GM10847 (cell line): ENCODE data around the gene FYB1.

ENCODE experiments used
- POLR2A ChIP-seq: IDR thresholded peaks from 2 replicates; pipeline ENCODE4 v1.6.1; 2011; ENCODE audit not compliant: insufficient read length; ENCODE audit errors: extremely low read depth

The FYB1 gene

DNA sequence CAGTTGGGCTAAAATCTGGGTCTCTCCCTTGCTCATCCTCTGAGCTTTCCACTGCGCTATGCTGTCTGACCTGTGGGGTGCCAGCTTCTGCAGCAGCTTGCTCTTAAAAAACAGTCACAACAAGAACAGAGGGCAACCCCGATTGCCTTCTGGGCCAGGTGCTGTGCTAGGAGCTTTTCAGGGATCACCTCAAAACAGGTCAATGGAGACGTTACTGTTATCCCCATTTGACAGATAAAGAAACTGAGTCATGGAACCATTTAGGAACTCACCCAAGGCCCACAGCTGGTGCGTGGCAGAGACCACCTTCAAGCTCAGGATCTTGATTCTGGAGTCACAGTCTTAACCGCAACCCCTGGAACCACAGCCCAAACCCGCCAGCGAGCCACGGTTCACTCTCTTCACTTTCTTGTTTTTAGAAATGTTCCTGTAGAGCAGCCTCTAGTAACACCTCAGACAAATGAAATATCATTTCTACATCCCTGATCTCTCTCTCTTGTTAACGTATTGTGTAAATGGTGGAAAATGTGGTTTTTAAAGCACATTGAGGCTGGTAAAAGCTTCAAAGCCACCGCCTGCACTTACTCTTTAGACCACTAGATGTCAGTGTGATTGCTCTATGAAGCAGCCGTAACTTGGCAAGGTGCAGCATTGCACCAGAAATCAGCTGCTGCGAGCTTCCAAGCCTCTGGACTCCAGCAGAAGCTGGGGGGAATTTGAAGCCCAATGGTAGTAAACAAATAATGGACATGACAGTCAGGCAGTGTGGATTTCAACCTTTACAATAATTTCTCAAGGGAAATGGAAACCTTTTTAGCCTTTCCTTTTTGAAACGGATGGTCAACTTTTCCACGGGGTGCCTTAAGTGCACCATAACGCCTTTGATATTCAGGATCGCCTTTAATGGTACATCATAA lies 1.7 kb downstream of the FYB1 start:
- TF ChIP-seq POLR2A: no peak

DNA sequence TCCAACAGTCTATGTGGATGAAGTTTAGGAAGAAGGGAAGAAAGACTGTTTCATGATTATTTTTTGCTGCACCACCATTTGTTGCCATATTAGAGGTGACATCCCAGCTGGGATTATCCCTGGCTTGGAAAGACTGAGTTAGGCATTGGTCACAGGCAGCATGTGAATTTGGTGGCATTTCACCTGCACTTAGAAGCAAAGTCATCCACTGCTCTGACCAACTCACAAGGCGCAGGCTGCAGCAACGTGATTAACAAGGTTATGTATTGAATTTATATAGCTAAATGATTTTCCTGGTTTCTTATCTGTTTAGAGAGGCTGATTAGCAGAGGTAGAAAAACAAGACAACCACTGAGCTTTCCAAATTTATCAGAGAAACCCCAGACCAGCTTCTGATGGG lies 2.7 kb downstream of the FYB1 start:
- no peak for TF ChIP-seq POLR2A

DNA sequence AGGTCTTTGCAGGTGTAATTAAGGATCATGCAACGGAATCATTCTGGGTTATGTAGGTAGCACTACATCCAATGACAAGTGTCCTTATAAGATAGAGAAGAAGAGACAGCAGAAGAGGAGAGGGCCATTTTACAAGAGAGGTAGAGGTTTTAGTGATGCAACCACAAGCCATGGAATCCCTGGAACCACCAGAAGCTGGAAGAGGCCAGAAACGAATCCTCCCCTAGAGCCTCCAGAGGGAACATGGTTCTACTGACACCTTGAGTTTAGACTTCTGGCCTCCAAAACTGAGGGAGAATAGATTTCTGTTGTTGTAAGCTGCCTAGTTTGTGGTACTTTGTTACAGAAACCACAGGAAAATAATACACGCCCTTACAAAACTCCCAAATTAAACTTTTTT lies 3.5 kb downstream of the FYB1 start:
- TF ChIP-seq POLR2A: no peak

DNA sequence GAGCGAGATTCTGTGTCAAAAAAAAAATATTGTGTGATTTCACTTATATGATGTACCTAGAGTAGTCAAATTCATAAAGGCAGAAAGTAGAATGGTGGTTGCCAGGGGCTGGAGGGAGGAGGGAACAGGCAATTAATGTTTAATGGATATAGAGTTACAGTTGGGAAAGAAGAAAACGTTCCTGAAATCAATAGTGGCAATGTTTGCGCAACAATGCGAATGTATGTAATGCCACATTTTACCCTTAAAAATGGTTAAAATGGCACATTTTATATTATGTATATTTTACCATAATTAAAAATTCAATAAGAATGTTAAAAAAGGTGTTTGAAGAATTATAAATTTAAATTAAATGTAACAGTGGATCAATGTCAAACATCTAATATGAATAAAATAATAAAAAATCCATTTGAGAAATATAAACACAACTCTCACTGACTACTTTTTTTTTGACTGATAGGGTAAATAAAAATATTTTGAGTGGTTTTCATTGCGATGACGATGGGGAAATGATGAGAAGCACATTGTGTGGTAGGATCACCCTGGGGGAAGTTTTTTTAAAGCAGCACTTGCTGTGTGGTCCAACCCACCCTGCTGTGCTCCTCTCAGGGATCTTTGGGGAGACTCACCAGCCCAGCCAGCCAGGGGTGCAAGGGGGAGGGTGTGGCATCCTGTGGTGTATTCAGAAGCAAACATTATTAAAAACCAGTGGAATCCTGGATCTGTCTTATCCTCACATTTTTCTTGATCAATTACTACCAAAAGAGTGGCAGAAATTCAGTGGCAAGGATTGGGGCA lies 4.3 kb downstream of the FYB1 start:
- TF ChIP-seq POLR2A: no peak

DNA sequence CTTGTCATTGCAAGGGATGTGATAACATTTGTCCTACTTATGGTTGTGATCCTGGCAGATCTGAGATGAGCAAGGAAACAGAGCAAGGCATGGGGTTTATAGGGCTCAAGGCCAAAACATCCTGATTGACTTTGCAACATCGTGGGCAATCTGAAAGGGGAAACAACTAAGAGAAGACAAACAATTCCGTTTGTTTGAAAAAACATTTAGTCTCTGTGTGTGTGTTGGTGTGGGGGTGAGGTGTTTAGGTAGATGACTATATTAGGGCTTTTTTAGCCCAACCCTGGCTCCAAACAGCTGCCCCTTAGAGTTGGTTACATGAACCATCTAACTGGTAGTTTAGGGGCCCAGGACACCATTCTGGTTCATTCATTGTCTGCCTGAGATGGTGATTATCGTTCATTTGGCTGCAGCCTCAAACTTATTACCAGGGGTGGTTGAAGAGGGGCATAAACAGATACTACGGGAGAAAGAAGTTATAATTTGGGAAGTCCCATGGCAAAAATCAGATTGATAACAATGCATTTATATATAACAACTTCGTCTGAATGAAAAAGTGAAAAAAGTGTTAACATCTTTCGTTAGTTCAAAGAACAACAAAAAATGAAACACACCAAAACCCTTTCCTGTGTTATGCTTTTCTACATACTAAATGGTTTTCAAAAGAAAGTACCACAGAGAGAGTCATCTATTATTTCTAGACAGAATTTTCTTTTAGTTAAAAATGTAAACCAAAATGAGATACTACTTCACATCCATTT lies 5.7 kb downstream of the FYB1 start:
- no peak for TF ChIP-seq POLR2A

DNA sequence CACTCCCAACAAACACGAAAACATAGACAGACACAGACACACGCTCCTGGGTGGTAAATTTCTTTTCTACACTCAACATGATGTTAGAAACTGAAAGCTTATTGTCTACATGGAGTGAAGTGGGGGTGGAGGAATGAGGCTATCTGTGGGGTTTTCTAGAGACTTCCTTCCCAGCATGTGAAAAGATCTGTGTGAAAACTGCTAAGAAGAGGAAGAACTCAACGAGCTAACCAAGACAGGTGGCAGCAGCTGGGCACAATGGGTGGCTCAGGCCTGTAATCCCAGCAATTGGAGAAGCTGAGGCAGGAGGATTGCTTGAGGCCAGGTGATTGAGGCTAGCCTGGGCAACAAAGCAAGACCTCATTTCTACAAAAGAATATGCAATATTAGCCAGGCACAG lies 7.6 kb downstream of the FYB1 start:
- no peak for TF ChIP-seq POLR2A

DNA sequence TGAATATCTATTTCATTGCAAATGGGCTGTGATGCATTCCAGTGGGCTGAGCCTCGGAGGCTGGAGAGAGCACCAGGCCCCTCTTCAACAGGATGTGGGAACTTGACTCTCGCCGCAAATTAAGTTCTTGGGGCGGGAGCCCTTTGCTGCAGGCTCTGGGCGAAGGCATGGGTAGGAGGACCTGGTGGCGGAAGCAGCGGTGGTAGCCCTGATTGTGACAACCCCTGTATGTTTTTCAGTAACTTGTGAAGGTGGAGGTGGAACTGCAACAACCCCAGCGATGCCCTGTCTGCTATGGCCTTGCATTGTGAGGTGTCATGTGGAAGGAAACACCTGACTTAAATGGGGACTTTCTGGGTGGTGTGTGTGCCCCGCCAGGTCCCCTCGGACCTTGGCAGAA lies 9.4 kb downstream of the FYB1 start:
- TF ChIP-seq POLR2A: no peak

DNA sequence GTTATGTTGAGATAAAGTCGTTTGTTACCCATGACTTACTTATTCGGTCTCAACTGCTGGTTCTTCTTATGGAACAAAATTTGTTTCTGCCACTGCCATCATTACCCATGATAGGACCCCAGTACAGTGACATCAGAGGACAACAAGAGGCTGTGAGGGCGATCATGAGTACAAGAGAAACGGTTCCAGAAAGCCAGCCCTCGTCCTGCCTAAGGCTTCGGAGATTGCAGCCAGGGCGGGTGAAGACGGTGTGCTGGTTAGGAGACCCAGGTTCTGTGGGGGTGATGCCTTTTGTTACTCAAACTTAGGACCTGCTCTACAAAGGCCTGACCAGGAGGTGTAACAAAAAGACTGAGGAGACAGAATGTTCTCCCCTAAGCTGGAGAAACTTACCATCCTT lies 10.9 kb downstream of the FYB1 start:
- TF ChIP-seq POLR2A: no peak

DNA sequence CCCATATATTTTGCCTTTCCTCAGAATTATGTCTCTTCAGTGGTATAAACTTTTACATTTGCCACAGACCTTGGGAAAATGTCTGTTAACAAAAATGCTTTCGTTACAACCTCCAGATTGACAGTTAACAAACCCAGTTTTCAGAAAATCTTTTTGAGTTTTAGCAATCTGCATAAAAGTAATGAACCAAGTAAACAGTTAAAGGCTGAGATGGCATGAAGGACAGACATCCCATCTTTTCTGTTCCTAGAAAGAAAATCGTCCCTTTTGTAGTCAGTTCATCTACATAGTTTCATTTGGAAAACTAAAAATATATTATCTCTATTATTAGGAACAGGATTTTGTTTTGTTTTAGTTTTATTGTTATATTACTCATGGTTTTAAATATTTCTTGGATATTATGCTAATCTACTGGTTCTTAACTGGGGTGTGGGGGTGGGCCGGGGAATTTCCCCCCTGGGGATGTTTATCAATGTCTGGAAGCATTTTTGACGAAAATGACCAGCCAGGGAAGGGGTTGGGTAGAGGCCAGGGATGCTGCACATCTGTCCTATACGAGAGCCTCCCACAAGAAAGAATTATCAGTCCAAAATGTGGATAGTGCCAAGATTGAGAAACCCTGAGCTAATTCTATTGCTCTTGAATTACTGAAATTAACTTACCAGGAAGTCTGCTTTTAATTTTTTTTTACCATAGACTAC lies 11.9 kb downstream of the FYB1 start:
- TF ChIP-seq POLR2A: no peak

DNA sequence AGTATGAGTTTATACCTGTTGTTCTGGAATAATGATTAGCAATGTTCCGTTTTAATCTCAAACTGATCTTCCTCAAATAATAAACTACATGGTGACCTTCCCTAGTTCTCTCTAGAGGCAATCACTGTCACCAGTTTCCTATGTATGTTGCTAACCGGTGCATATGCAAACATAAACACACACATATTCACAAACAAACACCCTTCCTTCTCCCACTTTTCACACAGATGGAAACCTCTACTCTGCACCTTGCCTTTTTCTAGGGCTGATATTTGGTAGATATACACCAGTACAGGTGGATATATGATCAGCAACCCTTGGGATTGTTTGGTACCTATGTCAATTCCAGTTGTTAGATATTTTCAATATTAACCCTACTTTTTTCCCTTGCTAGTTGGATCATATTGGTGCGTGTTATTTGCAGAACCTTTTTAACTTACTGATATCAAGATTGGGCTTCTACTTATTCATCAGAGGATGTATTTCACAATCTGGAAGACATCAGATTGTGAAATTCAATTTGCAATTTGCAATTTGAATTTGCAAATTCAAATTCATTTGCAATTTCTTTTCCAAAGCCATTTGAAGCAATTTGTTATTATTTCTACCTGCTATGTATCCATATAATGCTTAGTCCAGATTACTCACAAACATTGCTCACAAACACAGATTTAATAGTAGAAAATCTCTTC lies 12.6 kb downstream of the FYB1 start:
- no peak for TF ChIP-seq POLR2A

DNA sequence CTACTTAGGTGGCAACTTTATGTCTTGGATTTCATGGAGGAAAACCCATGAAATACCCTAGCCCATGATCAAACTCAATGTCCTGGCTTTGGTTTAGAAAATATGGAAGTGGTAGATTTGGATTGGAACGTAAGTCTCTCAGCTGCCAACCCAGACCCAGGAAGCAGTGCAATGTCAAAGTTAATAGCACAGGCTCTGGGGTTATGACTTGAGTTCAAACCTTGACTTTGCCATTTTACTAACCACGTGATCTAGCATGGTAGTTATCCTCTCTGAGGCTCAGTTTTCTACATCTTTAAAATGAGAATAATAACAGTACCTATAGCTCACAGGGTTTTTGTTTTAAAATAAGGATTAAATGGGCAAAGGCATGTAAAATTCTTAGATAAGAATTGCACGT lies 13.8 kb downstream of the FYB1 start:
- TF ChIP-seq POLR2A: no peak

DNA sequence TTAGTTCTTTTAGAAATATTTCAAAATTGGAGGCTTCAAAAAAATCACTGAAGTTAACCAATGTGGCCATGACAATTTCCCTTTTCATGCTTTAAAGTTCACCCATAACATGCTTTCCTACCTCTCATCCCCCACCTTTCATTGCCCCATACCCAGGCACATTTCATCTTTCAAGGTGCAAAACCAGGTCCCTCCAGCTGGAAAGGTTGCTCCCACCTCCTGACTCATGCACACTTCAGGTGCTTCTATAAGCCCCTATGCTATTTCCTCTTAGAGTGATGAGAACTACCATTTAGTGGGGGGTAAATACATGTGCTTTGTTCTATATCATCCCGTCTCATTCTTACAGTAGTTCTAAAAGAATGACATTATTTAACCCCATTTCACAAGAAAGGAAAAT lies 15.4 kb downstream of the FYB1 start:
- TF ChIP-seq POLR2A: no peak

DNA sequence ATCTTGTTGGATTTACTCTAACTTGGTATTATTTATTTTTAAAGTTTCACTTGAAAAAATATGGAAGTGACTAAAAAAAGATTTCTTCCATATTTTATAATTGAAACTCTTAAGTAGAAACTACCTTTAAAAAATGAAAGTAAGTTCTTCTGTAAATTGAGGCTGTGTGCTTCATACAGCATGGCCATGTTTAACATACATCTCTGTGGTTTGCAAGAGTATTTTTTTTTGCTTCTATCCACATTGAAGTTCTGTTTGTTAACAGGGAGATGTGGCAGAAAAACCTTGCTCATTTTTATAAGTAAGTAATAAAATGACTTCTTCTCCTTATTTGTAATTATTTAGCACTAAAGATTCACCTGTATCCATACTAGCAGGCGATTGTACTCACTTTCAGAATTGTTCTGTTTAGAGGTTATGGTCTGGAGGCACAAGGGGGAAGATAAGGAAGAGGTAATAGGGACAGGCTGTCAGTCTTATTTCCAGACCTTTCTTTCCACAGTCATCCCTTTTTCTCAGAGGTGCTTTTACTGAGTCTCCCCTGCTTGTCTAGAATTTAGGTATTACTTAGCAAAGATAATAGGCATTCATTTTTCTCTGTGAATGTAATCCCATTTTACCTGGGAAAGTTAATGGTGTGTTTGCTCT lies 16.0 kb downstream of the FYB1 start:
- no peak for TF ChIP-seq POLR2A
